IMR-90 (cell line): ENCODE measurements around the gene FYCO1. TPM values are rescaled to one million over a fixed set of nuclear protein-coding genes. Genes with fewer than 3 reads are reported as not detected.

Source experiments
- ATAC-seq: fragments of 200-7000 bp; cut with Tn5 transposase; 2 replicates; pipeline ENCODE4 v1.9.1; 2020; ENCODE audit warnings: low read depth, mild to moderate bottlenecking, moderate library complexity
- BruUV-seq: library from RNA; stranded (reverse); fragments of 400-500 nt; replicated peaks from 2 replicates; lab custom pipeline; 2021; lab: Mats Ljungman, UMichigan
- CTCF ChIA-PET: fragments of 300-600 bp; formaldehyde crosslinking; extraction: SDS; loops from one replicate; lab custom pipeline; 2021; ENCODE audit warnings: antibody characterized with exemption; lab: Yijun Ruan, JAX
- POLR2A ChIA-PET: fragments of 300-600 bp; sonication (Branson Sonifier 250); formaldehyde crosslinking; loops from one replicate; lab custom pipeline; 2022; ENCODE audit warnings: antibody characterized with exemption; ENCODE audit not compliant: unreplicated experiment; lab: Charles Lee
- DNase-seq: peaks from one replicate; pipeline ENCODE4 v3.0.0; 2013
- H2AFZ ChIP-seq: replicated peaks from 2 replicates; pipeline ENCODE3; 2013; ENCODE audit warnings: low read length, mild to moderate bottlenecking; ENCODE audit not compliant: poor library complexity
- H2AK5ac ChIP-seq: 2 replicates; pipeline ENCODE4 v1.6.1; 2013; ENCODE audit warnings: low read depth, low read length, inconsistent platforms
- H2AK9ac ChIP-seq: replicated peaks from 2 replicates; pipeline ENCODE3; 2013; ENCODE audit warnings: mild to moderate bottlenecking, low read depth, low read length, moderate library complexity; ENCODE audit not compliant: poor library complexity
- H2BK120ac ChIP-seq: 2 replicates; pipeline ENCODE4 v1.6.1; 2013; ENCODE audit warnings: low read depth, low read length, inconsistent platforms
- H2BK15ac ChIP-seq: 3 replicates; pipeline ENCODE4 v1.6.1; 2013; ENCODE audit warnings: low read depth, low read length, inconsistent platforms
- H2BK20ac ChIP-seq: 2 replicates; pipeline ENCODE4 v1.6.1; 2013; ENCODE audit warnings: low read depth, mild to moderate bottlenecking, inconsistent platforms, low read length, moderate library complexity
- H2BK5ac ChIP-seq: 2 replicates; pipeline ENCODE4 v1.6.1; 2013; ENCODE audit warnings: mild to moderate bottlenecking, low read depth, low read length, inconsistent platforms; ENCODE audit not compliant: poor library complexity, severe bottlenecking
- H3K14ac ChIP-seq: replicated peaks from 2 replicates; pipeline ENCODE4 v1.6.1; 2013; ENCODE audit warnings: low read depth, low read length, inconsistent platforms
- H3K18ac ChIP-seq: 2 replicates; pipeline ENCODE4 v1.6.1; 2013; ENCODE audit warnings: low read depth, low read length, control low read depth
- H3K23ac ChIP-seq: 2 replicates; pipeline ENCODE4 v1.6.1; 2013; ENCODE audit warnings: low read depth, low read length, inconsistent platforms
- H3K27ac ChIP-seq: 2 replicates; pipeline ENCODE4 v1.5.1; 2013; ENCODE audit warnings: mild to moderate bottlenecking, control low read depth, low read length; ENCODE audit not compliant: insufficient read depth
- H3K27me3 ChIP-seq: 2 replicates; pipeline ENCODE4 v1.6.1; 2013; ENCODE audit warnings: low read length; ENCODE audit not compliant: control insufficient read depth, insufficient read depth
- H3K36me3 ChIP-seq: 2 replicates; pipeline ENCODE4 v1.6.1; 2013; ENCODE audit warnings: low read length, mixed read lengths; ENCODE audit not compliant: control insufficient read depth, insufficient read depth
- H3K4ac ChIP-seq: 2 replicates; pipeline ENCODE4 v1.6.1; 2013; ENCODE audit warnings: low read depth, low read length, inconsistent platforms
- H3K4me1 ChIP-seq: 2 replicates; pipeline ENCODE4 v1.6.1; 2013; ENCODE audit warnings: low read length, mixed read lengths; ENCODE audit not compliant: control insufficient read depth, insufficient read depth
- H3K4me2 ChIP-seq: 2 replicates; pipeline ENCODE4 v1.6.1; 2013; ENCODE audit warnings: low read depth, mild to moderate bottlenecking, control low read depth, low read length, moderate library complexity
- H3K4me3 ChIP-seq: 2 replicates; pipeline ENCODE4 v1.5.1; 2013; ENCODE audit warnings: low read depth, mild to moderate bottlenecking, control low read depth, low read length, moderate library complexity; ENCODE audit not compliant: insufficient read depth
- H3K56ac ChIP-seq: 2 replicates; pipeline ENCODE4 v1.6.1; 2013; ENCODE audit warnings: low read length, inconsistent platforms; ENCODE audit not compliant: insufficient read depth; ENCODE audit errors: extremely low read depth
- H3K79me1 ChIP-seq, 2 experiments: 2 replicates each; pipeline ENCODE4 v1.6.1; 2013; ENCODE audit warnings: low read length in 2 of 2, inconsistent platforms in 1 of 2, low read depth in 1 of 2
- H3K9ac ChIP-seq: 2 replicates; pipeline ENCODE4 v1.6.1; 2013; ENCODE audit warnings: low read depth, low read length, control low read depth
- H3K9me1 ChIP-seq: 2 replicates; pipeline ENCODE4 v1.6.1; 2013; ENCODE audit warnings: low read length, inconsistent platforms; ENCODE audit not compliant: insufficient read depth
- H3K9me3 ChIP-seq: 2 replicates; pipeline ENCODE4 v1.6.1; 2013; ENCODE audit warnings: low read length; ENCODE audit not compliant: control insufficient read depth, insufficient read depth
- H4K20me1 ChIP-seq: 2 replicates; pipeline ENCODE4 v1.6.1; 2013; ENCODE audit warnings: low read length, inconsistent platforms; ENCODE audit not compliant: insufficient read depth
- H4K5ac ChIP-seq: 2 replicates; pipeline ENCODE4 v1.6.1; 2013; ENCODE audit warnings: mild to moderate bottlenecking, low read depth, low read length, control low read depth
- H4K8ac ChIP-seq, 2 experiments: 2 replicates each; pipeline ENCODE4 v1.6.1; 2013; ENCODE audit warnings: low read depth in 2 of 2, low read length in 2 of 2, control low read depth in 1 of 2, inconsistent platforms in 1 of 2
- H4K91ac ChIP-seq: 2 replicates; pipeline ENCODE4 v1.6.1; 2013; ENCODE audit warnings: low read depth, low read length, inconsistent platforms; ENCODE audit not compliant: insufficient read depth
- BHLHE40 ChIP-seq: fragments of 150-350 bp; IDR thresholded peaks from 2 replicates; pipeline ENCODE4 v1.6.1; 2016; ENCODE audit warnings: mild to moderate bottlenecking, low read depth, low read length
- CEBPB ChIP-seq: IDR thresholded peaks from 2 replicates; pipeline ENCODE4 v1.6.1; 2012; ENCODE audit warnings: low read depth, low read length, improper control_type of control experiment
- CHD1 ChIP-seq: IDR thresholded peaks from 2 replicates; pipeline ENCODE4 v1.6.1; 2012; ENCODE audit warnings: low read depth, low read length, improper control_type of control experiment
- CTCF ChIP-seq: conservative IDR thresholded peaks from 2 replicates; pipeline ENCODE4 v1.5.1; 2012; ENCODE audit warnings: mild to moderate bottlenecking, low read depth, low read length, improper control_type of control experiment
- FOS ChIP-seq: fragments of 150-350 bp; IDR thresholded peaks from 2 replicates; pipeline ENCODE4 v1.6.1; 2016; ENCODE audit warnings: low read depth, low read length
- MAFK ChIP-seq: IDR thresholded peaks from 2 replicates; pipeline ENCODE4 v1.6.1; 2012; ENCODE audit warnings: low read depth, low read length, improper control_type of control experiment
- MAZ ChIP-seq: IDR thresholded peaks from 2 replicates; pipeline ENCODE4 v1.6.1; 2012; ENCODE audit warnings: low read depth, mild to moderate bottlenecking, low read length, improper control_type of control experiment, moderate library complexity, borderline replicate concordance
- MXI1 ChIP-seq: IDR thresholded peaks from 2 replicates; pipeline ENCODE4 v1.6.1; 2012; ENCODE audit warnings: low read depth, mild to moderate bottlenecking, low read length, moderate library complexity, borderline replicate concordance
- NFE2L2 ChIP-seq: fragments of 150-350 bp; IDR thresholded peaks from 2 replicates; pipeline ENCODE4 v1.6.1; 2016; ENCODE audit warnings: low read depth, mild to moderate bottlenecking, low read length
- POLR2A ChIP-seq: IDR thresholded peaks from 2 replicates; pipeline ENCODE4 v1.6.1; 2012; ENCODE audit warnings: mild to moderate bottlenecking, low read depth, low read length
- RAD21 ChIP-seq: IDR thresholded peaks from 2 replicates; pipeline ENCODE4 v1.6.1; 2012; ENCODE audit warnings: low read length, improper control_type of control experiment
- SMC3 ChIP-seq: fragments of 150-350 bp; IDR thresholded peaks from 2 replicates; pipeline ENCODE4 v1.6.1; 2016; ENCODE audit warnings: low read depth, mild to moderate bottlenecking, antibody characterized with exemption, low read length, moderate library complexity
- WGBS, 2 experiments: methylation state at CpG; one replicate each; pipeline versions ENCODE4 v1.1.5 to v1.1.7; 2013; ENCODE audit warnings: missing lambda C conversion rate in 2 of 2; ENCODE audit not compliant: insufficient read length in 1 of 2; ENCODE audit errors: extremely low coverage in 2 of 2; 5-methylcytosine and 5-hydroxymethylcytosine counted together
- dilution Hi-C: fragments of 300-500 bp; cut with HindIII; formaldehyde crosslinking; loops from one replicate; pipeline ENCODE4 v1.14.3; 2018; ENCODE audit warnings: low sequenced_read_pairs; ENCODE audit not compliant: unreplicated experiment
- in situ Hi-C: fragments of 300-500 bp; cut with MboI; formaldehyde crosslinking; loops from 3 replicates; pipeline ENCODE4 v1.14.3; 2019; ENCODE audit warnings: low sequenced_read_pairs, inconsistent platforms, mixed read lengths
- intact Hi-C: fragments of 100-400 bp; cut with micrococcal nuclease; formaldehyde crosslinking; loops from 2 replicates; pipeline ENCODE4 v1.10.0; 2022
- polyA plus RNA-seq, 3 experiments: library from polyadenylated mRNA; depleted of rRNA; stranded (reverse); fragments of >200 nt; gene quantifications; 2 replicates each; pipeline ENCODE4 v1.2.3, GENCODE V29; 2012; ENCODE audit warnings: low replicate concordance in 1 of 3
- total RNA-seq: library from RNA; depleted of rRNA; stranded (reverse); fragments of >200 nt; gene quantifications from 2 replicates; pipeline ENCODE4 v1.2.3, GENCODE V29; 2012
- TF ChIP-seq, protein P1 (sequence below): fragments of 150-350 bp; IDR thresholded peaks from 2 replicates; pipeline ENCODE4 v1.6.1; 2017; ENCODE audit warnings: mild to moderate bottlenecking, antibody characterized with exemption, low read length, low read depth

Gene FYCO1
- total and polyA plus RNA-seq, 2 of the 4 experiments (the other 2 are of a cell fraction), result 13.7 to 20.1 TPM

GRCh38 chr3:45906681-45907407, 88.8 kb downstream of the FYCO1 start (continued):
- TF ChIP-seq MXI1 (no peak), CEBPB (no peak)

DNA sequence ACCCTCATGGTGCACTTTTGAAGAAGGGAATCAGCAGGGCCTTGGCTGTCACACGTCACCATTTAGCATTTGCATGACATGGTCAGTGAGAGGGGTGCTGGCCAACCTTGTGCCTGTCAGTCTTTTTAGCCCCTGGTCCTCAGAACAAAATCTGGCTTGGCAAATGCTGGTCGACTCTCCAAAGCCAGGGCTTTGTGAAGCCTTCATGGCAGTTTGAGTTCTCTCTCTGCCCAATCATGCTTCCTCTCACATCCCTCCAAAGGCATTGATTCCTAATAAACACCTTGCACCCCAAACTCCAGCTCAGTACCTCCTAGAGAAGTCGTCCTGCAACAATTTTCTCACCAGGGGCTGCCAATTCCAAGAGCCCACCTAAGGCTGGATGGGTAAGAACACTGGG, 89.9 kb downstream of the FYCO1 start:
- Histone ChIP-seq H3K4ac (no peak overlapping the region), H2AK9ac (no peak overlapping the region), H4K8ac (no peak overlapping the region), H3K27me3 (no peaks in the 10 kb centered on the region; the same call in 1 of the 2 replicates), H4K20me1 (no peaks in the 10 kb centered on the region), H3K14ac (no peak overlapping the region), H4K91ac (no peak overlapping the region), H3K79me1 (no peaks in the 10 kb centered on the region), H3K4me3 (no peak overlapping the region), H2BK20ac (no peak overlapping the region), H2BK15ac (no peak overlapping the region), H4K5ac (no peak overlapping the region), H3K27ac (no peak overlapping the region), H2AK5ac (no peak overlapping the region), H2AFZ (no peak overlapping the region), H3K56ac (no peak overlapping the region), H3K36me3 (no peaks in the 10 kb centered on the region), H3K23ac (no peak overlapping the region), H3K18ac (no peak overlapping the region), H3K4me1 (peaks cover 19% of the 10 kb centered on the region), H2BK120ac (no peak overlapping the region), H2BK5ac (no peak overlapping the region), H3K9me3 (no peaks in the 10 kb centered on the region), H3K4me2 (no peak overlapping the region), H3K9ac (no peak overlapping the region), H3K9me1 (peaks cover 12% of the 10 kb centered on the region; the same call in 1 of the 2 replicates)
- DNase-seq, result no peak
- in situ Hi-C loops (no loop called here), dilution Hi-C loops (no loop called here), intact Hi-C loops (loop anchor here (1.0 kb wide), 1 partner anchor 144 kb away; no protein-coding TSS in a partner anchor)
- ChIA-PET CTCF (interaction anchor here (0.5 kb wide), 1 partner anchor 24 kb away, joined by 4 read pairs; no protein-coding TSS in a partner anchor), POLR2A (no interaction called here)
- no peak for ATAC-seq
- BruUV-seq, result no TSS peak
- WGBS, 2 experiments, result 80% methylated on average over 1 of the region's 3 CpGs; no CpG with 5 or more reads in 1 of the 2 experiments
- TF ChIP-seq CHD1 (no peak), FOS (no peak), POLR2A (no peak), SMC3 (no peak), CTCF (no peak), NFE2L2 (no peak), MAZ (no peak), RAD21 (no peak), BHLHE40 (no peak), MAFK (no peak)
- TF ChIP-seq, protein P1, sequence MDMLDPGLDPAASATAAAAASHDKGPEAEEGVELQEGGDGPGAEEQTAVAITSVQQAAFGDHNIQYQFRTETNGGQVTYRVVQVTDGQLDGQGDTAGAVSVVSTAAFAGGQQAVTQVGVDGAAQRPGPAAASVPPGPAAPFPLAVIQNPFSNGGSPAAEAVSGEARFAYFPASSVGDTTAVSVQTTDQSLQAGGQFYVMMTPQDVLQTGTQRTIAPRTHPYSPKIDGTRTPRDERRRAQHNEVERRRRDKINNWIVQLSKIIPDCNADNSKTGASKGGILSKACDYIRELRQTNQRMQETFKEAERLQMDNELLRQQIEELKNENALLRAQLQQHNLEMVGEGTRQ, result no peak
